ENCODE results near the gene C18orf32.
"Not testable (repeated sequence)": the region's sequence is repeated elsewhere in the genome, so short reads cannot be mapped to it uniquely, and the experiment has no call there.

The C18orf32 gene

DNA sequence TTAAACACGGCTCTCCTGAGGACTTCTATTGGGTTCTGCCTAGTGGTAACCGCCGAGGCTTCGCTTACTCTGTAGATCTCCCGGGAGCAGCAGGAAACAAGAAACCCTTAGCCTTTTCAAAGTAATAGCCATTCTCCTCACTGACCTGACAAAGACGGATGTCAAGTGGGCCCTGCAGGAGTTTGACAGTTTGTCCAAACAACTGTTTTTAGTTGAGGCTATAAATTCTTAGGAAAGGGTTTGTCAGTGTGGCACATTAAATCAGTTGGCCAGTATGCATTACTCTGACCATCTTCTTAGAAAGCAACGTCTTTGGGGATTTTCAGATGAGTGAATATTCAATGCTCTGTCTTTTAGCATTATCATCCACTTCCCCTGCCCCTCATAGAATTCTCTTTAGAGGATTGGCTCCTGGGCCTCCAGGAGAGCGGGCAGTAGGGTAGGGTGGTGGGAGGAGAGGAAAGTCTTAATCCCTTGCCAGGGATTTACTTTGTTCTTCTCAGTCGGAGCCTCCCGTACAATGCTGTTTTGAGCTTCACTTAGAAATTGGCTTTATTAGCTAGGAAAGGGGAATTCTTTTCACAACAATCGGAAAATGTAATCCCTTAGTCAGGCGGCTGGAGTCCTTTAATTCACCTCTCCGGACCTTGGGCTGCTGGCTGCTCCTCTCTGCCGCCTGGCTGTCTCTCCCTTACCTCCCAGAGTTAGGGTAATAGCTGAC is 13.3 kb upstream of the C18orf32 start:
- DNase-seq: no peak

- DNase-seq: no peak
These were observed 12.1 kb upstream of the C18orf32 start for GRCh38 chr18:49499046-49499637.

GRCh38 chr18:49495480-49495879 is 8.4 kb upstream of the C18orf32 start:
- DNase-seq: no peak

DNA sequence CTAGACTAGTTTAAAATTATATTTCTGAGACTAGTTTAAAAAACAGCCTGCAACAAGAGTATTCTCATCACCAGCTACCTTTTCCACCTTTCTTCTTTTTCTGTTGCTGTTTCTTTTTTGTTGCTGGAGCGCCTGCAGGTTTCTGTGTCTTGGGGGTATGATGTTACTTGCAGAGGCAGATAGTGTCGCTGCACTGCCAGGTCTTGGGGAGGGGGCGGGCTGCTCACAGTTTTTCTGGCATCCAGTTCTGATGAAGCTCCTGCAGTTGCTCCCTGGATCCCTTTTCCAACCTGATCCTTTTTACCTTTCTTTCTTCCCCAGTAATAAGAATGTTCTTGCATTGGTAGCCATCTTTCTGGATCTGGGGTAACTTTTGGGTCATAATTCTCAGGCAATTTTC is 8.0 kb upstream of the C18orf32 start:
- no peak for DNase-seq

- no peak for DNase-seq
These were observed 7.6 kb upstream of the C18orf32 start for GRCh38 chr18:49494660-49495059.

DNA sequence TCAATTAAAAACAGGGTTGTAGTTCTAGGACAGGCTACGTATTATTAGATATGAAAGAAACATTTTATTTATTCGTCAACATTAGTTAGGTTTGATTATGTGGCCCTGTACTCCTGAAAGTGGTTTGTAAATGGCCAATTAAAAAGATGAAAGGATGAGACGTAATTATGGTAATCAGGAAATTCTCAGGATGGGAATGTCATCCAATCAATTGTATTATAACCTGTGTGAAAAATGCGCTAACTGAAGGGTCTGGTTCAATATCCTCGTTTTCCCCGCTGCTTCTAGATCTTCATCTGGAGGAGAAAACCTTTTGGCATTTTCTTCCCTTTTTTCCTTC is 5.6 kb upstream of the C18orf32 start:
- DNase-seq: no peak

GRCh38 chr18:49491857-49492693 is 5.0 kb upstream of the C18orf32 start, which contains the start of gene RPL17:
RPL17 (minus strand) TSS chr18:49492465.
- DNase-seq: peak; percentile 89

DNA sequence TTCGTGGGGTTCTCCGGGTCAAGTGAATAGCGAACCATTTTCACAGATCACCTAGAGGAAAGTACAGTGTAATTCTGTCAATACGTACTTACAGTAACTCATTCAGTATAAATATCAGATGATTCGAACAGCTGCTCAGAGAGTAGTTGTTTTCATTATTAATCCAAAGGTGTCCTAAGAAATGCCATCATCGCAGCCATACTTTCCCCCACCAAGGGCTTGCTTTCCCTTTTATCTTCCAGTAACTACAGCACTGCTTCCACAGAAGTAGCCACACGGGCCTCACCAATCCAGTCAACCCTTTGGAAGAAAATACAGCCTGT is 4.5 kb upstream of the C18orf32 start:
- DNase-seq: no peak

DNA sequence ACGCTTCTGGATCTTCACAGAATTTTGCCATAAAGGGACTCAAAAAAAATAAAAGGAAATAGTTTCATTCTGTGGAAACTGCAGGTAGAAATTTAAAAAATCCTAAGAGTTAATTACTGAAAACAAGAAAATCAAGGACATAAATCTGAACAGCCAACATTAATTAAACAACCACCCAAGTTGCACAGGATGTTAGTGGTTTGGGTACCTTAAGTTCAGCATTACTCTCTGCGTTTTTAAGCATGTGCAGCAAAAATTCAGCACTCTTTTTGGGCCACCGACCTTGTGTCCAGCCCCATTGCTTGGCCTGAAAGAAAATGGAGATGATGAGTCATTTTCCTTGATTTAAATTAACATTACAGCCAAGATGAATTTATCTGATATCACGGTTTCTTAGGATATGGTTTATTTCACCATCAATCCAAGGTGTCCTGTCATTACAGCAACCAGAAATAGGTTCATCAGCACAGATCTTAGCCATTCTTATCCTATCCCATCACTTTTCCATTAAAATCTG is 3.3 kb upstream of the C18orf32 start:
- DNase-seq: no peak

DNA sequence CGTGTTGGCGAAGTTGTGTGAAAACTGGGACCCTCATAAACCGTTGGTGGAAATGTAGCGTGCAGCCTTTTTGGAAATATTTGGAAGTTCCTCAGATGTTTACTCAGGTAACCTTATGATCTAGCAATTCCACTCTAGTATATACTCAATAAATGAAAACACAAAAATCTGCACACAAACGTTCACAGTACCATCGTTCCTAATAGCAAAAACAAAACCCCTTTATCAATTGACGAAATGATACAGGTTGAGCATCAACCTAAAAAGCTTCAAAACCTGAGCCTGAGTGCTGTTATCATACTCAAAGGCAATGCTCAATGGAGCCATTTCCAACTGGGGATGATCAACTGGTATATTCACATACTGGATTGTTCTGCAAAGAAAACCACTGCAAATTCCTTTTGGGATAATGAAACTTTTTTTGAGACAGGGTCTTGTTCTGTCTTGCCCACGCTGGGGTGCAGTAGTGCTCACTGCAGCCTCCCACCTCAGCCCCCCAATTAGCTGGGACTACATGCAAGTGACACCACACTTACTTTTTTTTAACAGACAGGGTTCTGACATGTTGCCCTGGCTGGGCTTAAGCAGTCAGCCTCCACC is 777 bp upstream of the C18orf32 start:
- peak; percentile 23 for DNase-seq

DNA sequence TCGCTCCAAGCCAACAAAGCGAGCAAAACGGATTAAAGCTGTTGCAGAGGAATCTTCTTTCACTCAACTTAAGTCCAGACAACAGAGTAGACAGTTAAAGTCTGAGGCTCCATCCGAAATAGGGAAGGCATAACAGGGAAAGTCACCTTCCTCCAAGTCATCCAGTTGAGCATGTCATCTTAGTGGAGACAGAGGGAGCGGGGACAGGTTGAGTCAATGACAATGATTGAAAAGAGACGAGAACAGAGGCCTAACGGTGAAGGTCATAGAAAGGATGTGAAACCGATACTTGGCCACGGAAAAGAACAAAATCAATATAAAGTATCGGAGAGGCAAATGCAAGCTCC is 455 bp downstream of the C18orf32 start:
- DNase-seq: no peak

DNA sequence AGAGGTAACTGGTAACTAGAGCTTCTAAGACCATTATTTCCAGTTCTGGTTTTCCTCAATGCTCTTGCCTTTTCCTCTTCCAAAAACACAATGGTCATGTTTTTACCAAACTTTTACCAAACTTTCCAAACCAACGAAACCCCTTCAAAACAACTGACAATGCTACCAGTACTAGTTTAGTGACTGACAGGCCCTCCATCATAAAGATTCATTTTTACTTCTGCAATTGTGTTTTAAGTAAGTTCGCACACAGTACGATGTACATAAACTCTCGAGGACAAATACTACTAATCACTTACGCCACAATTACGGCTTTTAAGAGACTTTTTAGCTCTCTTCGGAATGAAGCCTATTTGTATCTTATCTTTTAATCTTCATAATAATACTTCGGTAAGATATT is 900 bp downstream of the C18orf32 start:
- no peak for DNase-seq

GRCh38 chr18:49483198-49483597 is 3.8 kb downstream of the C18orf32 start:
- DNase-seq: no peak

DNA sequence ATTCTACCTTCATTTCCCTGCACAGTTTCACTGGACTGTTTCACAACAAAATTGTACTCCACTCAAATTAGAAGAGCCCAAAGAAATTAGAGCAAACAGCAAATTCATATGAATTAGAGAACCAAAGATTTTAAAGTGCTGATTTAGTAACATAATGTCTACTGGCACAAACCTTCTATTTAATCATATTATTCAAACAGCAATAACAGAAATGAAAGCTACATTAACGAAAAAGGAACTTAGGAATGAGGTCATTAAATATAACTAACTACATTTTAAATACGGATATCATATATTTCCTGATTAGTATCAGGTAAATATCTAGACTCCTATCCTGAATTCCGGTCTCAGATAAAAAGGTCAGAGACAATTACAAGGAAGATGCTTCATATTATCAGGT is 5.1 kb downstream of the C18orf32 start:
- DNase-seq: no peak

DNA sequence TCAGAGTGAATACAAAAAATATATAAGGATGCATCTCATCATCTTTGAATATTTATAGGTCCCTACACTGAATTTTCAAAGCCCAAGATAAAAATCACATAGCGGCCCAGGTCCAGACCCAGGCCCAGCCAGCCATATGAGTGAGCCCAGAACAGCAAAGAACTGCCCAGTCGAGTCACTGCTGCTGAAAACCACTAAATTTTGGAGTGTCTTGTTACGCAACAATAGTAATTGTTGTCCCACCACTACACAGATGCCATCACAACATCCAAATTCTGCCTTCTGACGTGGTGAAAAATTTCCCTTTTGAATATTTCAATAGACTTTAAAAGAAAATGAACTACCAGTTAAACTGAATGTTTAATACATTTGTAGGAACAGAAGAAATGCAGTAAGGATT is 5.7 kb downstream of the C18orf32 start:
- no peak for DNase-seq

DNA sequence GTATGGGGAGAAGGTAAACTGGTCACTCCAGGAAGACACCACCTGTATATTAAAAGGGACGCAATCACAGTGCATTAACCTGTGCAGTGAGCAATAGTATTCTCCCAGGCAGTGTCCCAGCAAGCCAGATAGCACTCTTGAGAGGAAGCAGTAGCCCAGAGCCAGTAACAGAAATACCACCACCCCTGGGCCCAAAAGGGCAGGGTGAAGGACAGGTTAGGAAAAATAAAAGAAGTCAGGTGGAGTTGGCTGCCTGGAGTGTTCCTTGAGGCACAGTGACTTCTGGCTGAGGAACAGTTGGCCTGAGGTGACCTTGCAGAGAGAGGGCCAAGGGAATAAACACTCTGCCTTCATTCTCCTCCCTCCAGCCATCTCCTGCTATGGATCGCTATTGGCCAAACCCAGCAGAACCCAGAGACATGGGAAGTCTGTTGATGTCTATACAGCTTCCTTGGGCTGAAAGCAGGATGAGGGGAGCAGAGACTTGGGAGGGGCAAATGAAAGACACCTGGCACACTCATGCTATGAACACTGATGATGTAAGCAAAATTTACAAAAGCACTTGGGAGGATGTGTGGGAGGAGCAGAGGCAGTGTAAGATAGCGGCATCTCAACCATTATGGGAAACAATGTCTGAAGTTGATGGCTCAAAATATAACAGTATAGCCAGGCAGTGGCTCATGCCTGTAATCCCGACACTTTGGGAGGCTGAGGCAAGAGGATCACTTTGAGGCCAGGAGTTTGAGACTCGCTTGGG is 7.5 kb downstream of the C18orf32 start:
- no peak for DNase-seq

DNA sequence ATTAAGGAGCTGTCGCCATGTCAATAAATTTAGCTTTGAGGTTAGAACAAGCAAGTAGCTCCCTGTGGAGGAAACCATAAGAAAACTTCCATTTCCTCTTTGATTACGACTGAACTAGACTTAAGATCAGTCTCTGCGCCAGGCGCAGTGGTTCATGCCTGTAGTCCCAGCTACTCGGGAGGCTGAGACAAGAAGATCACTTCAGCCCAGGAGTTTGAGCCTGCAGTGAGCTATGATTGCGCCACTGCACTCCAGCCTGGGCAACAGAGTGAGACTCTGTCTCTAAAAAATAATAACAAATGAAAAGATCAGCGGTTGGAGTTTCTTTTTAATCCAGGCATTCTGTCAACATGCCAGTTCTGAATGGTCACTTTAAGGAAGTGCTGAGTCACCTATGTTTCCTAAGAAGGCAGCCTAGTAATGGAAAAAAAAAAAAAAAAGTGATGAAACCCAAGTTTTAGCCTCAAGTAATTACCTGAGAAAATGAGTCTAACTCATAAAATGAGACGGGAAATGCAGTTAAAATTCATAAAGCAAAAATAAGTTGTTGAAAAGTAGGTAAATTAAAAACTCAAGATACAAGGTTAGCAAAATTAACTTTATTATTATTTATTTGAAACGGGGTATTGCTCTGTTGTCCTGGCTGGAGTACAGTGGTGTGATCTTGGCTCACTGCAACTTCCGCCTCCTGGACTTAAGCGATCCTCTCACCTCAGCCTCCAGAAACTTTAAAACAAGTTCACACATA is 10.2 kb downstream of the C18orf32 start:
- no peak for DNase-seq

GRCh38 chr18:49474935-49475334 is 12.1 kb downstream of the C18orf32 start:
- not testable (repeated sequence) for DNase-seq

GRCh38 chr18:49473721-49474120 is 13.3 kb downstream of the C18orf32 start:
- DNase-seq: no peak

GRCh38 chr18:49472459-49472858 is 14.6 kb downstream of the C18orf32 start:
- no peak for DNase-seq

DNA sequence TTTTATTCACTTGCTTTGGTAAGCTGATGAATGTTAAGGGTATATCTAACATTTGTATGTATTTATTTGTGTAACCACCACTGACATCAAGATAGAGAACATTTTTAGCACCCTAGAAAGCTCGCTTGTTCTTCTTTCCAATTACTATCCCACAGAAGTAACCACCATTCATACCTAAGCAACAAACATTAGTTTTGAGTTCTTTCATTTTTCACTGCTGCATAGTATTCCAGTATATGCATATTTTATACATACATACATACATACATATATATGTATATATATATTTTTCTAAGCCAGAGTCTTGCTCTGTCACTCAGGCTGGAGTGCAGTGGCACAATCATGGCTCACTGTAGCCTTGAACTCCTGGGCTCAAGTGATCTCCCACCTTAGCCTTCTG is 15.5 kb downstream of the C18orf32 start:
- DNase-seq: no peak

DNA sequence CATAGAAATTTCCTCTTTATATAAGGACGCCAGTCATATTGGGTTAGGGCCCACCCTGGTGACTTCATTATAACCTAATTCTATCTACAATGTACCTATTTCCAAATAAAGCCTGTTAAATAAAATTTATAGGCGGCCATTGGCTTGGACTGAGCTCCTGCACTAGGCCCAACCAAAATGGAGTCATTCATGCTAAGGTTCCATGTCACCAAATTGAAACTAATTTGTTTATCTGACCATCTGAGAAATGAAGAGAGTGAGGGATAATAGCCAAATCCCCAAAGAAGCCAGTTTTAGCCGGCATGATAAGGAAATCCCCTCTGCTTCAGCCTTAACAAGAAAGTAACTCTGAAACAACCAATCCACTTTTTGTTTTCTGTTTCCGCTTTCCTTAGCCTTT is 19.4 kb downstream of the C18orf32 start:
- no peak for DNase-seq
